ENCODE results near the gene ATP9B. TPM values are rescaled to one million over a fixed set of nuclear protein-coding genes. Genes with fewer than 3 reads are reported as not detected.

Gene ATP9B
- total RNA-seq, 1 donor = 29.3 TPM

DNA sequence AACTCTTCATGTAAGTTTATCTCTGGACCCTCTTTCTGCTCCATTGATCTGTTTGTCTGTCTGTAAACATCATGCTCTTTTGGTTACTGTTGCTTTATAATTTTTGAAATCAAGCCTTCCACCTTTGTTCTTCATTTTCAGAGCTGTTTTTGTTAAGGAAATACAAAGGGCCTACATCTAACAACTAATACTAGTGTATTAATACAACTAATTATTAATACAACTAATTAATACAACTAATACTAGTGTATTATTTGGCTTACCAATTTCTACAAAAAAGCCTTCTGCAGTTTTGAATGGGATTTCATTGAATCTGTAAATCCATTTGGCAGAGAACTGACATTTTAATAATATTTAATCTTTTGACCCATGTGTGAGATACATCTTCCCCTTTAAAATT lies 66.7 kb downstream of the ATP9B start:
- Histone ChIP-seq H3K79me2 (ENCODE audit: insufficient read depth, low read length) (no peaks in the 10 kb centered on the region), H2AFZ (ENCODE audit: low read length) (no peak overlapping the region), H3K27ac (ENCODE audit: low read depth, low read length) (no peak overlapping the region), H3K4me2 (ENCODE audit: insufficient read depth, low read length) (no peak overlapping the region), H4K20me1 (ENCODE audit: insufficient read depth, low read length) (no peaks in the 10 kb centered on the region), H3K9me3 (ENCODE audit: low read depth, low read length) (no peaks in the 10 kb centered on the region), H3K36me3 (ENCODE audit: insufficient read depth, low read length) (no peaks in the 10 kb centered on the region), H3K4me3 (ENCODE audit: insufficient read depth, low read length) (no peak overlapping the region), H3K27me3 (ENCODE audit: insufficient read depth, low read length) (no peaks in the 10 kb centered on the region), H3K4me1 (ENCODE audit: insufficient read depth, low read length) (no peaks in the 10 kb centered on the region)
- TF ChIP-seq, protein P1, sequence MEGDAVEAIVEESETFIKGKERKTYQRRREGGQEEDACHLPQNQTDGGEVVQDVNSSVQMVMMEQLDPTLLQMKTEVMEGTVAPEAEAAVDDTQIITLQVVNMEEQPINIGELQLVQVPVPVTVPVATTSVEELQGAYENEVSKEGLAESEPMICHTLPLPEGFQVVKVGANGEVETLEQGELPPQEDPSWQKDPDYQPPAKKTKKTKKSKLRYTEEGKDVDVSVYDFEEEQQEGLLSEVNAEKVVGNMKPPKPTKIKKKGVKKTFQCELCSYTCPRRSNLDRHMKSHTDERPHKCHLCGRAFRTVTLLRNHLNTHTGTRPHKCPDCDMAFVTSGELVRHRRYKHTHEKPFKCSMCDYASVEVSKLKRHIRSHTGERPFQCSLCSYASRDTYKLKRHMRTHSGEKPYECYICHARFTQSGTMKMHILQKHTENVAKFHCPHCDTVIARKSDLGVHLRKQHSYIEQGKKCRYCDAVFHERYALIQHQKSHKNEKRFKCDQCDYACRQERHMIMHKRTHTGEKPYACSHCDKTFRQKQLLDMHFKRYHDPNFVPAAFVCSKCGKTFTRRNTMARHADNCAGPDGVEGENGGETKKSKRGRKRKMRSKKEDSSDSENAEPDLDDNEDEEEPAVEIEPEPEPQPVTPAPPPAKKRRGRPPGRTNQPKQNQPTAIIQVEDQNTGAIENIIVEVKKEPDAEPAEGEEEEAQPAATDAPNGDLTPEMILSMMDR (IDR thresholded peaks at IDR 0.05; ENCODE audit: extremely low read depth, low read depth, low read length) = no peak
- DNase-seq (ENCODE audit: insufficient read length, low spot score, missing footprints) = no peak

DNA sequence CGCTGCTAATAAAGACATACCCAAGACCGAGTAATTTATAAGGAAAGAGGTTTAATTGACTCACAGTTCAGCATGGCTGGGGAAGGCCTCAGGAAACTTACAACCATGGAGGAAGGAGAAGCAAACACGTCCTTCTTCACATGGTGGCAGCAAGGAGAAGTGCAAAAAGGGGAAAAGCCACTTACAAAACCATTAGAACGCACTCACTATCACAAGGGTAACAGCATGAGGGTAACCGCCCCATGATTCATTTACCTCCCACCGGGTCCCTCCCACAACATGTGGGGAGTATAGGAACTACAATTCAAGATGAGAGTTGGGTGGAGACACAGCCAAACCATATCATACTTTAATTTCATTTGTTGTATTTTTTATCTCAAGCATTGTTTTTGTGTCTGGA lies 67.5 kb downstream of the ATP9B start:
- TF ChIP-seq, protein P1 (IDR thresholded peaks at IDR 0.05; ENCODE audit: extremely low read depth, low read depth, low read length) = no peak
- Histone ChIP-seq H3K36me3 (ENCODE audit: insufficient read depth, low read length) (no peaks in the 10 kb centered on the region), H2AFZ (ENCODE audit: low read length) (no peak overlapping the region), H3K79me2 (ENCODE audit: insufficient read depth, low read length) (no peaks in the 10 kb centered on the region), H3K27me3 (ENCODE audit: insufficient read depth, low read length) (no peaks in the 10 kb centered on the region), H3K9me3 (ENCODE audit: low read depth, low read length) (no peaks in the 10 kb centered on the region), H3K4me2 (ENCODE audit: insufficient read depth, low read length) (no peak overlapping the region), H3K4me3 (ENCODE audit: insufficient read depth, low read length) (no peak overlapping the region), H4K20me1 (ENCODE audit: insufficient read depth, low read length) (no peaks in the 10 kb centered on the region), H3K27ac (ENCODE audit: low read depth, low read length) (no peak overlapping the region), H3K4me1 (ENCODE audit: insufficient read depth, low read length) (no peaks in the 10 kb centered on the region)
- no peak for DNase-seq (ENCODE audit: insufficient read length, low spot score, missing footprints)

DNA sequence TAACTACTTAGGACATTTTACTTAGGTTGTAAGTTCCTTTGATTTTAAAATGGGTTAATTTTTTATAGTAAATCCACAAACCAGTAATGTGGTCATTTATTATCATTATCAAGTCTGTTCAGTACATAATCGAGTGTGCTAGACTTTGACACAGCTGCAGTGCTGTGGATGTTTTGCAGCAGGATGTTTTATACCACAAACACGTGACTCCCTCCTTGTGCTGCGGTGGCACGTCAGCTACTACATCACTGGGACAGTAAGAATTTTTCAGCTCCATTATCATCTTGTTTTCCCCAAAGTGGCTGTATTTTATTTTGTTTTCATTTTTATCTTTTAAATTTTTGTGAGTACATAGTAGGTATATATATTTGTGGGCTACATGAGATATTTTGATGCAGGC lies 70.0 kb downstream of the ATP9B start:
- H4K20me1 ChIP-seq (ENCODE audit: insufficient read depth, low read length) = no peaks in the 10 kb centered on the region
- no peaks in the 10 kb centered on the region for H3K36me3 ChIP-seq (ENCODE audit: insufficient read depth, low read length)
- H3K9me3 ChIP-seq (ENCODE audit: low read depth, low read length) = no peaks in the 10 kb centered on the region
- no peak overlapping the region for H3K27ac ChIP-seq (ENCODE audit: low read depth, low read length)
- H3K4me1 ChIP-seq (ENCODE audit: insufficient read depth, low read length) = no peaks in the 10 kb centered on the region
- no peak overlapping the region for H2AFZ ChIP-seq (ENCODE audit: low read length)
- no peaks in the 10 kb centered on the region for H3K79me2 ChIP-seq (ENCODE audit: insufficient read depth, low read length)
- no peak for DNase-seq (ENCODE audit: insufficient read length, low spot score, missing footprints)
- no peak overlapping the region for H3K4me2 ChIP-seq (ENCODE audit: insufficient read depth, low read length)
- TF ChIP-seq, protein P1 (IDR thresholded peaks at IDR 0.05; ENCODE audit: extremely low read depth, low read depth, low read length) = no peak
- no peaks in the 10 kb centered on the region for H3K27me3 ChIP-seq (ENCODE audit: insufficient read depth, low read length)
- H3K4me3 ChIP-seq (ENCODE audit: insufficient read depth, low read length) = no peak overlapping the region

DNA sequence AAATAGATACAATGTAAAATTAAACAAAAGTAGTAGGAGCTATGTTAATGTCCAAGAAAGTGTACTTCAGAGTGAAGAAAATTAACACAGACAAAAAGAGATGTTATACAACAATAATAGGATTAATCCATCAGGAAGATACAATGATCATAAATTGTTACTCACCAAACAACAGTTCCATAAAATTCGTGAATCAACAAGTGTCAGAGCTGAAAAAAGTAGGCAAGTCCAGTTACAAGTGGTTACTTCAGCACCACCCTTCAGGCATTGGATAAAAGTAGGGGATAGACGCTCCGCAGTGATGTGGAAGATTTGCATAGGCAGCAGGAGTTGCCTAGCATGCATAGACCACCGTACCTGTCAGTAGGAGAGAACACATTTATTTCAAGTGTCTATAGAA lies 77.8 kb downstream of the ATP9B start:
- no peak for DNase-seq (ENCODE audit: insufficient read length, low spot score, missing footprints)

More for the DNA sequence above, 77.8 kb downstream of the ATP9B start:
- no peak overlapping the region for H2AFZ ChIP-seq (ENCODE audit: low read length)
- TF ChIP-seq, protein P1 (IDR thresholded peaks at IDR 0.05; ENCODE audit: extremely low read depth, low read depth, low read length) = no peak
- H3K9me3 ChIP-seq (ENCODE audit: low read depth, low read length) = no peaks in the 10 kb centered on the region
- H4K20me1 ChIP-seq (ENCODE audit: insufficient read depth, low read length) = no peaks in the 10 kb centered on the region
- no peak overlapping the region for H3K4me2 ChIP-seq (ENCODE audit: insufficient read depth, low read length)
- H3K27ac ChIP-seq (ENCODE audit: low read depth, low read length) = no peak overlapping the region
- no peaks in the 10 kb centered on the region for H3K27me3 ChIP-seq (ENCODE audit: insufficient read depth, low read length)
- H3K36me3 ChIP-seq (ENCODE audit: insufficient read depth, low read length) = no peaks in the 10 kb centered on the region
- no peaks in the 10 kb centered on the region for H3K4me1 ChIP-seq (ENCODE audit: insufficient read depth, low read length)
- H3K4me3 ChIP-seq (ENCODE audit: insufficient read depth, low read length) = no peak overlapping the region
- no peaks in the 10 kb centered on the region for H3K79me2 ChIP-seq (ENCODE audit: insufficient read depth, low read length)

All from osteoblast (primary cell).